Measurements from ENCODE around the gene ARMC5. TPM values are rescaled to one million over a fixed set of nuclear protein-coding genes. Genes with fewer than 3 reads are reported as not detected.
A peak's percentile ranks its signal among the peaks of the same experiment; 100 is the strongest.

ARMC5 gene, protein sequence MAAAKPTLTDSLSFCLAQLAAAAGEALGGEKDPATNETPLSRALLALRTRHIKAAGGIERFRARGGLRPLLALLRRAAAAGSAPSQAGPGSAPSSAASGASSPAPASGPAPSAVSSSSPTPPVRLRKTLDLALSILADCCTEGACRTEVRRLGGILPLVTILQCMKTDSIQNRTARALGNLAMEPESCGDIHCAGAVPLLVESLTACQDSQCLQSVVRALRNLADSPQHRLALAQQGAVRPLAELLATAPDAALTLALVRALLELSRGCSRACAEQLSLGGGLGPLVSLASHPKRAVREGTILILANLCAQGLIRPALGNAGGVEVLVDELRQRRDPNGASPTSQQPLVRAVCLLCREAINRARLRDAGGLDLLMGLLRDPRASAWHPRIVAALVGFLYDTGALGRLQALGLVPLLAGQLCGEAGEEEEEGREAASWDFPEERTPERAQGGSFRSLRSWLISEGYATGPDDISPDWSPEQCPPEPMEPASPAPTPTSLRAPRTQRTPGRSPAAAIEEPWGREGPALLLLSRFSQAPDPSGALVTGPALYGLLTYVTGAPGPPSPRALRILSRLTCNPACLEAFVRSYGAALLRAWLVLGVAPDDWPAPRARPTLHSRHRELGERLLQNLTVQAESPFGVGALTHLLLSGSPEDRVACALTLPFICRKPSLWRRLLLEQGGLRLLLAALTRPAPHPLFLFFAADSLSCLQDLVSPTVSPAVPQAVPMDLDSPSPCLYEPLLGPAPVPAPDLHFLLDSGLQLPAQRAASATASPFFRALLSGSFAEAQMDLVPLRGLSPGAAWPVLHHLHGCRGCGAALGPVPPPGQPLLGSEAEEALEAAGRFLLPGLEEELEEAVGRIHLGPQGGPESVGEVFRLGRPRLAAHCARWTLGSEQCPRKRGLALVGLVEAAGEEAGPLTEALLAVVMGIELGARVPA
- total RNA-seq: 10 to 100 TPM; 10.0 to 20.3 TPM

DNA sequence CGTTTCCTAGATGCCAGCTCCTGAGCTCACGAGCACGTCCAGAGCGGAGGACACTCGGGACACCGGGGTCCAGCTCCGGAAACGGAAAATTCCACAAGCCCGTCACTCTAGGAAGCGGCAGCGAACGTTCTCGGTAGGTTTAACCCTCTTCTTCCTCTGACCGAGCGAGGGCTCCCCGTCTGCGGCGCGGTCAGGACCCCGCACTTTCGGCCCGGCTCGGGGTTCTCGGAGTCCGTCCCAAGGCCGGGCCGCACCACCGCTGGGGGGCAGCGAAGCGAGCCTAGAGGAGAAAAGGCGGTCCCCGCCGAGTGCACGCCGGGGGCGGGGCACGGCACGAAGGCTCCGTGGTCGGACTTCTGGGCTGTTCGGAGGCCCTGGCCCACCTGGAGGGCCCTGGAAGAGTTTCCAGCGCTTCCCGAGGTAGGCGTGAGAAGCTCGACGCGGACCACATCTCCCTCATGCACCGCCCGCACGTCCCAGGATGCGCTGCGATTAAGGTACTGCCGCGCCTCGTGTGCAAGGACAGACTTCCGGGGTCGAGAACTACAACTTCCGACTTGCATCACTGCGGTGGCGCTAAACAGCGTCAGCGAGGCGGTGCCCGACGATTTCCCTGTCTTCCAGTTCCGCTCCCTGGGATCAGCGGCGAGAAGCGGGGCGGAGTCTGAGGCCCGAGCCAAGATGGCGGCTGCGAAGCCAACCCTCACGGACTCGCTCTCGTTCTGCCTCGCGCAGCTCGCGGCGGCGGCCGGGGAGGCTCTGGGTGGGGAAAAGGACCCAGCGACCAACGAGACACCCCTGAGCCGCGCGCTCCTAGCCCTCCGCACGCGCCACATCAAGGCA lies at the start of gene ARMC5:
TSS of gene ARMC5 (plus strand) at position 658 of the 843 bp plus-strand sequence. CDS start at position 682, 24 bp downstream.
- Histone ChIP-seq H3K27me3 (replicated peaks; ENCODE audit: insufficient read depth) (no peaks in the 10 kb centered on the region), H3K4me3 (peak within 1 kb of the TSS; percentile 75 to 85), H3K27ac (peak within 1 kb of the TSS; percentile 98 to 99), H3K9me3 (no peaks in the 10 kb centered on the region), H3K4me1 (replicated peaks) (peaks cover 20% of the 10 kb centered on the region), H3K36me3 (no peaks in the 10 kb centered on the region)
- WGBS: under 1% methylated on average over 60 of the region's 91 CpGs
- DNase-seq (ENCODE audit: low spot score): peak; percentile 98
- intact Hi-C loops (cut with DNase I): loop anchor here (5.0 kb wide), 1 partner anchor 427 kb away; the partner anchor contains the start of gene STX4
- TF ChIP-seq POLR2A (IDR thresholded peaks at IDR 0.05) (no peak), POLR2AphosphoS5 (IDR thresholded peaks at IDR 0.05) (peak; percentile 85), CTCF (IDR thresholded peaks at IDR 0.05) (peak; percentile 35 to 72 (median 62))

DNA sequence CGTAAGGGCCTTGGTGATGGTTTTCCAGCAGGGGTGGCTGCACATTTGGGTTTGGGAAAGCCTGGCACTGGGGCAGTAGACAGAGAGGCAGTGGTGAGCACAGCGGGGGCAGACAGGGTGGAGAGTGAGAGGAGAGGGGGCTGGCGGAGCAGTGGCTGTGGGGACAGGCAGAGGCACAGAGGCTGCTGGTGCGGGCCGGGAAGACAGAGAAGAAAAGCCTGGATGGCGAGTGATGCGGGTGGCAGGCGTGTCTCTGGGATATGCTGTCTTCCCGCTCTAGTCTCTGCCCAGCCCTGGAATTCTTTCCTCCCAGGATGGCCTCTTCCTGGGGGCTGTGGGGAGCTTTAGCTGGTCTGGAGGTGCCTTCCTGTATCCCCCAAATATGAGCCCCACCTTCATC lies 49.2 kb upstream of the ARMC5 start:
- Histone ChIP-seq H3K9me3 (no peaks in the 10 kb centered on the region), H3K27me3 (replicated peaks; ENCODE audit: insufficient read depth) (no peaks in the 10 kb centered on the region), H3K4me3 (no peak overlapping the region), H3K36me3 (no peaks in the 10 kb centered on the region), H3K27ac (no peak overlapping the region), H3K4me1 (replicated peaks) (no peaks in the 10 kb centered on the region)
- intact Hi-C loops (cut with DNase I): no loop called here
- no peak for DNase-seq (ENCODE audit: low spot score)
- WGBS: 77% methylated on average over 9 of the region's 9 CpGs
- TF ChIP-seq POLR2A (IDR thresholded peaks at IDR 0.05) (no peak), POLR2AphosphoS5 (IDR thresholded peaks at IDR 0.05) (no peak)

DNA sequence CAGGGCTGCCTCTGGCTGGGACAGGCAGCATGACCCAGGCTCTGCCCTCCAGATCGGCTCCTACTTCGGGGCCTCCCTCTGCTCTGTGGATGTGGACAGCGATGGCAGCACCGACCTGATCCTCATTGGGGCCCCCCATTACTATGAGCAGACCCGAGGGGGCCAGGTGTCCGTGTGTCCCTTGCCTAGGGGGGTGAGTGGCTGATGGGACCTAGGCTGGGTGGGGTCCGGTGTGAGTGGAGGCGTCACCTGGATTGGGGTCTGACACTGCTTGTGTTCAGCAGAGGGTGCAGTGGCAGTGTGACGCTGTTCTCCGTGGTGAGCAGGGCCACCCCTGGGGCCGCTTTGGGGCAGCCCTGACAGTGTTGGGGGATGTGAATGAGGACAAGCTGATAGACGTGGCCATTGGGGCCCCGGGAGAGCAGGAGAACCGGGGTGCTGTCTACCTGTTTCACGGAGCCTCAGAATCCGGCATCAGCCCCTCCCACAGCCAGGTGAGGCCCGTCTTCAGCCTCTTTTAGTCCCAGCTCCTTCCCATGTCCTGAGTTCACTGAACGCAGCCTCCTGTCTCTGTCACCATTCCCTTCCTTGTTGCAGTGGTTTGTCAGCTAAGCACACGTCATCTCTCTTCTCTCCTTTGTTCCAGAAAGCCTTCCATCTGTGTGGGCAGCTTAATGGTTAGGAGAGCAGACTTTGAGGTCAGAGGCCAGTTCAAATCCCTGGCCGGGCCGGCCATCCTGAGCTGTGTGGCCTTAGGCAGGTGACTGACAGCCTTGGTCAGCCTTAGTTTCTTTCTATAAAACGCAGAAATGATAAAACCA lies 48.1 kb upstream of the ARMC5 start:
- Histone ChIP-seq H3K4me3 (no peak overlapping the region), H3K9me3 (no peaks in the 10 kb centered on the region), H3K27me3 (replicated peaks; ENCODE audit: insufficient read depth) (no peaks in the 10 kb centered on the region), H3K27ac (no peak overlapping the region), H3K36me3 (no peaks in the 10 kb centered on the region), H3K4me1 (replicated peaks) (no peaks in the 10 kb centered on the region)
- TF ChIP-seq POLR2AphosphoS5 (IDR thresholded peaks at IDR 0.05): no peak
- TF ChIP-seq POLR2A (IDR thresholded peaks at IDR 0.05): no peak
- TF ChIP-seq CTCF (IDR thresholded peaks at IDR 0.05): no peak
- WGBS: 82% methylated on average over 22 of the region's 22 CpGs
- intact Hi-C loops (cut with DNase I): no loop called here
- DNase-seq (ENCODE audit: low spot score): no peak

DNA sequence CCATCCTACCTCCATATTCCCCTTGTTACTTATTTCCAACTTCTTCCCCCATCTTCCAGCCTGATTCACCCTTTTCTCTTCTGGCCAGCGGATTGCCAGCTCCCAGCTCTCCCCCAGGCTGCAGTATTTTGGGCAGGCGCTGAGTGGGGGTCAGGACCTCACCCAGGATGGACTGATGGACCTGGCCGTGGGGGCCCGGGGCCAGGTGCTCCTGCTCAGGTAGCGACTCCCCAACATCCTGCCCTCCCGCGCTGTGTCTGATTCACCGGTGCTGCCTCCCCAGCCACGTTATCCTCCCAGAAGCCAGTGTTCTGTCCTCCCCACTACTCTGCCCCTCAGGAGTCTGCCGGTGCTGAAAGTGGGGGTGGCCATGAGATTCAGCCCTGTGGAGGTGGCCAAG lies 46.6 kb upstream of the ARMC5 start:
- TF ChIP-seq POLR2A (IDR thresholded peaks at IDR 0.05): no peak
- TF ChIP-seq POLR2AphosphoS5 (IDR thresholded peaks at IDR 0.05): no peak
- H3K4me1 ChIP-seq (replicated peaks): no peaks in the 10 kb centered on the region
- DNase-seq (ENCODE audit: low spot score): no peak
- H3K4me3 ChIP-seq: no peak overlapping the region
- 81% methylated on average over 10 of the region's 10 CpGs for WGBS
- intact Hi-C loops (cut with DNase I): no loop called here
- no peaks in the 10 kb centered on the region for H3K36me3 ChIP-seq
- H3K27me3 ChIP-seq (replicated peaks; ENCODE audit: insufficient read depth): no peaks in the 10 kb centered on the region
- H3K27ac ChIP-seq: no peak overlapping the region
- no peaks in the 10 kb centered on the region for H3K9me3 ChIP-seq

GRCh38 chr16:31413381-31413780 lies 45.9 kb upstream of the ARMC5 start:
- no peaks in the 10 kb centered on the region for H3K27me3 ChIP-seq (replicated peaks; ENCODE audit: insufficient read depth)
- 93% methylated on average over 5 of the region's 5 CpGs for WGBS
- H3K27ac ChIP-seq: no peak overlapping the region
- no peaks in the 10 kb centered on the region for H3K4me1 ChIP-seq (replicated peaks)
- H3K36me3 ChIP-seq: no peaks in the 10 kb centered on the region
- DNase-seq (ENCODE audit: low spot score): no peak
- intact Hi-C loops (cut with DNase I): no loop called here
- no peaks in the 10 kb centered on the region for H3K9me3 ChIP-seq
- no peak overlapping the region for H3K4me3 ChIP-seq
- TF ChIP-seq POLR2AphosphoS5 (IDR thresholded peaks at IDR 0.05) (no peak), POLR2A (IDR thresholded peaks at IDR 0.05) (no peak), CTCF (IDR thresholded peaks at IDR 0.05) (no peak)
